H54 (cell line): ENCODE data around the gene ZFX.
"Not testable (repeated sequence)": the region's sequence is repeated elsewhere in the genome, so short reads cannot be mapped to it uniquely, and the experiment has no call there.

Experiments used
- DNase-seq: peaks from one replicate; pipeline ENCODE4 v3.0.0; 2011; ENCODE audit warnings: low spot score, mixed read lengths; ENCODE audit not compliant: insufficient read length
- FAIRE-seq: peaks from 3 replicates; lab custom pipeline; 2011; peaks lifted over from hg19 to GRCh38; lab: Jason Lieb, UNC
- POLR2A ChIP-seq: IDR thresholded peaks from 2 replicates; pipeline ENCODE4 v1.6.1; 2011; ENCODE audit warnings: low read depth, mild to moderate bottlenecking, low read length

The ZFX gene

DNA sequence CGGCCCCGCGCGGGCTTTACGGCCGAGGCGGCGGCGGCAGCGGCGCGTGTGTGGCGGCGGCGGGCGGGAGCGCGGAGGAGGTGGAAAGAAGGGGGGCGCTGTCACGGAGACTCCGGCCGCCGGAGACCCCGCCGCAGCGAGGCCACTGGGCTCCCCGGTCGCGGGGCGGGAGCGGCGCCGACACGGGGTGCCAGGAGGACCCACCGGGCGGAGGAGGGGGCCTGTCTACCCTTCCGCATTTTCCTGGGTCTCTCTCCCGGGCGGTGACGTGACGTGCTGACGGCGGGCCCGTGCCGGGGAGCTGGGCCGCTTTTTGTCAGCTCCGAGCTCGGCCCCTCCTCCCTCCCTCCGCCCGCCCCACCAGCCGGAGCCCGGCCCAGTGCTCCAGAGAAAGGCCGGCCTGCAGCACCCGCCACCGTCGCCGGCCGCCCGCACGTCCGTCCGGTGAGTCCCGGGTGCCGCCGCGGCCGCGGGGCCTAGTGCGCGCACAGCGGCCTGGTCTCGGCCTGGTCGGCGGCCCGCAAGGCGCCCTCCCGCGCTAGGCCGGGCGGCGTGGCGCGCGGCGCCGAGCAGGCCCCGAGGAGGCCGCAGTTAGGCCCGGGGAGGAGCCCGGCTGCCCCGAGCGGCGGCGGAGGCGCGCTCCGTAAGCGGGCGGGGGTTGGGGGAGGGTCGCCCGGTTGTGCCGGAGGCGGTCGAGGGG is at the start of gene ZFX:
Gene ZFX (plus strand): TSS at position 379 of the 700 bp plus-strand sequence. CDS start 23,014 bp downstream, outside the sequence.
- 0 out of 2 replicates have a peak, but pooled peaks have one; percentile 38 for TF ChIP-seq POLR2A
- DNase-seq (no peak), FAIRE-seq (no peak)

DNA sequence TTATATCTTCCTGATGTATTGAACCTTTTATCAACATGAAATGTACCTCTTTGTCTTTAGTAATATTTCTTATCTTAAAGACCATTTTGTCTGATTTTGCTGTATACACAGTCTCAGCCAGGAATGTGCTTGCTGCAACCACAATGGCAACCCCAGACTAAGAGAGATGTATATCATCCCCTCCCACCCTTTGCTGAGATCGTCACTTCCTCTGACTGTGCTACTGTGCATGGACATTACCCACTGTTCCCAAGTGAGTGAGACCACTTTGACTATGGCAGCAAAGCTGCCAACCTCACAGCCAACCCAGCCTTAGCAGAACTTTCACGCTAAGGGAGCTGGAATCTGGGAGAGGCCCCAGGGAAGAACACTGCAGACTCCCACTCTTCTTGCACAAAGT is 48.8 kb upstream of the ZFX start:
- no peak for TF ChIP-seq POLR2A
- FAIRE-seq, result no peak
- no peak for DNase-seq

DNA sequence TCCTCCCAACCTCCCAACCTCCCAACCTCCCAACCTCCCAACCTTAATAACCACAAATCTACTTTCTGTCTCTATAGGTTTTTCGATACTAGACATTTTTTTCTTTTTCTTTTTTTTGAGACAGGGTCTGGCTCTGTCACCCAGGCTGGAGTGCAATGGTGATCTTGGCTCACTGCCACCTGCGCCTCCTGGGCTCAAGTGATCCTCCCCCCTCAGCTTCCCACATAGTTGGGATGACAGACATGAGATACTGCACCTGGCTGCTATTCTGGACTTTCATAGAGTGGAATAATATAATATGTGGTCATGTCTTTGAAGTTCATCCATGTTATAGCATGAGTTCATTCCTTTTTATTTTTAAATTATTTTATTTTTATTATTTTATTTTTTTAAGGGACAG is 39.5 kb upstream of the ZFX start:
- DNase-seq (no peak), FAIRE-seq (no peak)
- TF ChIP-seq POLR2A, result no peak

DNA sequence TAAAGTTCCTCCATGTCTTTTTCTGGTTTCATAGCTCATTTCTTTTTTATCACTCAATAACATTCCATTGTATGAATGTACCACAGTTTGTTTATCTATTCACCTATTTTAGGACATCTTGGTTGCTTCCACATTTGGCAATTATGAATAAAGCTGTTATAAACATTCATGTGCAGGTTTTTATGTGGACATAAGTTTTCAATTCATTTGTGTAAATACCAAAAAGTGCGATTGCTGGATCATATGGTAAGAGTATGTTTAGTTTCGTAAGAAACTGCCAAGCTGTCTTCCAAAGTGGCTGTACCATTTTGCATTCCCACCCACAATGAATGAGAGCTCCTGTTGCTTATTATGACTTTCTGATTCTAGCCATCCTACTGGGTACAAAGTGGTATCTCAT is 36.3 kb upstream of the ZFX start:
- no peak for TF ChIP-seq POLR2A
- no peak for DNase-seq
- FAIRE-seq, result no peak

DNA sequence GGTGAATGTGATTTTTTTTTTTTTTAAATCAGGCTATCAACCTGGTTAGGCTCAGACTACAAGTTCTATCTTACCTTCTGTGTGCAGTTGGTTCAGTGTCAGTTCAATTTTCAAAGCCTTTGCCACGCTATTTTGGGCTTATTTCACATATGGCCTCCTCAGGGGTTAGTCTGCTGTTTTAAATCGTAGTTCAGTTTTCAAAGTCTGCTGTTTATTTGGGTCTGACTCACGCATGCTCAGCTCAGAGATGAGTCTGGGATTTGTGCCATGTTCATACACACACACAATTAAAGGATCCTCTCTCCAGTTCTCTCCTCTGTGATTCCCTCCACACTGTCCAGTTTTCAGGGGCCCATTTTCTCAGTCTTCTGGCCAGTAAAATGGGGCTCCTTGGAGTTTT is 32.3 kb upstream of the ZFX start:
- DNase-seq (no peak), FAIRE-seq (no peak)
- TF ChIP-seq POLR2A, result no peak

DNA sequence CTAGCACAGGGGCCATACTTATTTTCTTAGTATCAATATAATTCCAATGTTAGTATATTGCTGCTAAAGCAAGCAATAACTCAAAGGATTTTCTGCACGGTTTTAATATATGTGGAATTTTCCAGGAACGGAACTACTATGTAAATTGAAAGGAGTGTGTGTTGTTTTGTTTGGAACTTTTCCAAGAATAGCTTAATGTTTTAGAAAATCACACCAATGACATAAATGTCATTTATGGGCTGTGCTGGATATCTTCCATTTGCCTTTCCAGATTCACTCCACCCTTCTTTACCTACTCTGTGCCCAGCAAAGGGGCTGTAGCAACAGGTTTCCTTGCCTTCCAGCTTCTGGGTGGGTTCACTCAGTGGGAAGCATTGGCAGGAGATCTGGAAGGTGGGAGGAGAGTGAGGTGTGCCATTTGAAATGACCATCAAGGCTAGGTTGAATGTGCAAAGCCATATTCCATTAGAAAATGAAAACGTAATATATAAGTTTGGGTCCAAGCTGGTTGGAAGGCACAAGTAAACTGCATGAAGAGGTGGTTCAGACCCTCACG is 25.2 kb upstream of the ZFX start:
- DNase-seq (no peak), FAIRE-seq (no peak)
- no peak for TF ChIP-seq POLR2A

DNA sequence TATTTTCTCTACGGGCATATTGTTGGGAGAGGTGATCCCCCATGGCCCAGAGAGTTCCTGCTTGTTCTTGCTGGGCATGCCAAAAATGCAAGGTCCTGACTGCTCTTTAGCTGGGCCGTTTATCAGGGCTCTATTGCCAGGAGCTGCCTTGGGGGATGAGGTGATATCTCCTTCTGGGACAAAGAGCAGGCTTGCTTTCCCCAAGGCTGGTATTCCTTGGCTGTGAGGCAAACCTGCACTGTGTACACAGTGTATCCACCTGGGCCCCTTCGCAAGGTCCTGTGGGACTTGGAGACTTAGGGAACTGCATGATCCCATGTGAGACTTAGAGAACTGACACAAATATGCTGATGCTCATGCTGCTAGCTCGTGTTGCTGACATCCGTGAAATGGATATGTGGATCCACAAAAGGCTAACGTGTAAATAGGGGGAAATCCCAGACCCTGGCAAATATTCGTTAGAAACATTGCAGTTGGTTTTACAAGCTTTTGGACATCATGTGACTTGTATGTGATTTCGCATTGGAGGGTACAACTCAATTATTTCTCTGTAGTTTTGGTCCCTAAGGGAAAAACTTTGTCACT is 24.4 kb upstream of the ZFX start:
- DNase-seq, result no peak
- no peak for TF ChIP-seq POLR2A
- FAIRE-seq, result no peak

DNA sequence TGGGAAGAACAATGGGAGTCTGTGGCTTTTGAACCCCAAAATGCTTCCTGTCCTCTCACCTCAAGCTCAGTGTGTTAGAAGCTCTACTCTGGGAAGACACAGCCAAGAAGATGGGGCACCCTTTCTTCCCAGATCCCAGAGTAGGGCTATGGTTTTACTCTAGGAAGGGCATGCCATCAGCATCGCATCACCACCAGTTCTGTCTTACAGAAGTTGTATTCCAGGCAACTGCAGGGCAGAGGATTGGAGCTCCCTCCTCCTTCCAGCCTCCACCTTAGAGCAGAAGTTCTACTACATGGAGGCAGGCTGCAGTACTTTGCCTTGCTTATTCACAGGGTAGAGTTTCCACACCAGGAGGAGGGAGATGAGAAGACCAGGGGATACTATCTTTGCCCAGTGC is 18.1 kb upstream of the ZFX start:
- FAIRE-seq (no peak), DNase-seq (no peak)
- TF ChIP-seq POLR2A, result no peak

DNA sequence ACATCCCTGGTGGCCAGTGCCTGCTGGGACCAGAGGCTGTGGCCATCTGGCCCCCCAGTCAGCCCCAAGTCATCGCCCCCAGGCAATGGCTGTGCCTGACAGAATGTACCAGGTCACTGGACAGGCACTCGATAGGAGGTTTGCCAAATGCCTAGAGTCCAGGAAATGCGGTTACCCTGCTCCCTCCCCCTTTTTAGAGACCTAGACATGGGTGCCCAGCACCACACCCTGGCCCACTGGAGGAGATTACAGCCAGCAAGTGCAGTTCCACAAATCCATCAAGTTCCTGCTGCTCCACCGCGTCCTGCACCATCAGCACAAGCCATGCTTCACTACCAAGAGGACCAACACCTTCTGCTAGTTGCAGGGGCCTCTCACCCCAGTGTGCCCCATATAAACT is 16.2 kb upstream of the ZFX start:
- no peak for DNase-seq
- no peak for TF ChIP-seq POLR2A
- no peak for FAIRE-seq

DNA sequence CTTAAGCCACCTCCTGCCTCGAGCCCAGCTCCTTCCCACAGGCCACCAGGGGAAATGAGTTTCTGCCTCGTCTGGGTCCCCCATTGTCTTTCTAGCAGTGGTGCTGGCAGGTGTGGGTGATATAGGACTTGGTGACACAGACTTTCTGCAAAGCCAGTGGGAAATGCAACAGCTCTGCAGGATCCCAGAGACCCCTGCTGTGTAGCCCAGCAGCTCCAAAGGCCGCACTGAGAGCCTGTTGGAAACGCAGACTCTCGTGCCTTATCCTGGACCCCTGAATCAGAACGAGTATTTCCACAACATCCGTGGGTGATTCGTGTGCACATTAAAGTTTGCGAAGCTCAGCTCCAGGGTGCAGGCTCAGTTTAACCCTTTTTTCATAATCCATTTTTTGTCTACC is 13.8 kb upstream of the ZFX start:
- DNase-seq, FAIRE-seq: not testable (repeated sequence)

DNA sequence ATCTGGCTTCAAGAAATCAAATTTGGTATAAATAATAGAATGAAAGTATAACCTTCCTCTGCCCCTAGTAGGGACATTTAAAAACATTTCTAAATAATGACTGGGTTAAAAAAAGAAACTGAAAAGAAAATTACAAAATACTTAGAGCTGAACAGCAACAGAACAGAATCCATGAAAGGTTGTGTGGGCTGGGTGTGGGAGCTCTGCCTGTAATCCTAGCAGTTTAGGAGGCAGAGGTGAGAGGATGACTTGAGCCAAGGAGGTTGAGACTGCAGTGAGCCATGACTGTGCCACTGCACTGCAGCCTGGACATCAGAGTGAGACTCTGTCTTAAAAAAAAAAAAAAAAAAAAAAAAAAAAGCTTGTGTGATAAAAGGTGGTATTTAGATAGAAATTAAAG is 12.3 kb upstream of the ZFX start:
- DNase-seq (no peak), FAIRE-seq (no peak)
- no peak for TF ChIP-seq POLR2A

DNA sequence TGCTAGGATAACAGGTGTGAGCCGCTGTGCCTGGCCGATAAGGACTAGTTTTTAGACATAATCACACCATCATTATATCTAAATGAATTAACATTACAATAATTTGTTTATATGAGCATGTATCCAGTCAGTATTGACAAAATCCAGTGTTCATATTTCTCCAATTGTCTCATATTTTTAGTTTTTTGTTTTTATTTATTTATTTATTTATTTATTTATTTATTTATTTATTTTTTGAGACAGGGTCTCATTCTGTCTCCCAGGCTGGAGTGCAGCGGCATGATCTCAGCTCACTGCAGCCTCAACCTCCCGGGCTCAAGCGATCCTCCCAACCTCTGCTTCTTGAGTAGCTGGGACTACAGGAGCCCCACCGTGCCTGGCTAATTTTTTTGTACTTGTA is 5.5 kb upstream of the ZFX start:
- FAIRE-seq, DNase-seq: not testable (repeated sequence)

DNA sequence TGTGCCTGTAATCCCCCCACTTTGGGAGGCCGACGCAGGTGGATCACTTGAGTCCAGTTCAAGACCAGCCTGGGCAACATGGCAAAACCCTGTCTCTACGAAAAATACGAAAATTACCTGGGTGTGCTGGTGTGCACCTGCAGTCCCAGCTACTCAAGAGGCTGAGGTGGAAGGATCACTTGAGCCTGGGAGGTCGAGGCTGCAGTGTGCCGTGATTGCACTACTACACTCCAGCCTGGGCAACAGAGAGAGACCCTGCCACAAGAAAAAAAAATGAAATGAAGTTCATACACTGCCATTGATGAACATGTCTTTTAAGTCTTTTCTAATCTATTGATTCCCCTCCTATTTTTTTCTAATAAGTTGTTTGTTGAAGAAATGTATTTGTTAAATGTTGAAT is 5.0 kb upstream of the ZFX start:
- no peak for DNase-seq
- TF ChIP-seq POLR2A, result no peak
- no peak for FAIRE-seq

DNA sequence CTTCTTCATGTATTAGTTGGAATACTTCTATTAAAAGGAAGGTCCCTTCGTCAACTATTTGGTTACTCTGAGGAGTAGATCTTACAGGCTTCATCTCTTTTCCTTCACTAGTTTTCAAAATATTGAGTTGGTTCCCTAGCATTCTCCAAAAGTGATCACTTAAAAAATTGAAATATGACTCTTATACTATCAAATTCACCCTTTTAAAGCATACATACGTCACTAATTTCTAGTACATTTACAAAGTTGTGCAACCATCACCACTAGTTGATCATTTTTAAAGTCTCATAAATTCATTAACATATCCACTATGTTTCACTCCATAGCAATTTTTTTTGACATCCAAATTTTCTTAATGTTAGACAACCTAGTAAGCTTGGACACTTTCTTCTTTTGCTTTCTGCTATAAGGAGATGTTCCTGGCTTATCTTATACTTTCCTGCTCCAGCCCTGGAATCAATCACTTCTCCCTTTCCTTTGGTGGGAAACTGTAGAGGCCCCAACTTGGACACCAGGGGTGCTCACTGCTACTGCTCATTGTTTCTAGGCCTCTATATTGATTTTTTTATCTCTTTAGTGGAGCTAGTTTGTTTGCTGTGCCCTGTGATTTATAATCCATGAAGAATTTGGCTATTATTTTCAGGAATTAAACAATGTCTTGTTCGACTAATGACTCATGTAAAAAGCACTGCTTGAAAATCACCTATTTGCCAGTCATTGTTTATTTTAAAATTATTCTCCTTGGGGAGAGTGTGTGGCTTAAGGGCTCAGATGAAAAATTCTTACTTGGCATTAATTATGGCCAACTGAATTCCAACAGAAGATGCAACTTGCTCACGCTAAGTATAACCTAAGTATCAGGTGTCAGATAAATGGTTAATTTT is 4.0 kb upstream of the ZFX start:
- FAIRE-seq (no peak), DNase-seq (no peak)
- TF ChIP-seq POLR2A, result no peak
